ENCODE results near the gene STS.

- TF ChIP-seq, protein P1, sequence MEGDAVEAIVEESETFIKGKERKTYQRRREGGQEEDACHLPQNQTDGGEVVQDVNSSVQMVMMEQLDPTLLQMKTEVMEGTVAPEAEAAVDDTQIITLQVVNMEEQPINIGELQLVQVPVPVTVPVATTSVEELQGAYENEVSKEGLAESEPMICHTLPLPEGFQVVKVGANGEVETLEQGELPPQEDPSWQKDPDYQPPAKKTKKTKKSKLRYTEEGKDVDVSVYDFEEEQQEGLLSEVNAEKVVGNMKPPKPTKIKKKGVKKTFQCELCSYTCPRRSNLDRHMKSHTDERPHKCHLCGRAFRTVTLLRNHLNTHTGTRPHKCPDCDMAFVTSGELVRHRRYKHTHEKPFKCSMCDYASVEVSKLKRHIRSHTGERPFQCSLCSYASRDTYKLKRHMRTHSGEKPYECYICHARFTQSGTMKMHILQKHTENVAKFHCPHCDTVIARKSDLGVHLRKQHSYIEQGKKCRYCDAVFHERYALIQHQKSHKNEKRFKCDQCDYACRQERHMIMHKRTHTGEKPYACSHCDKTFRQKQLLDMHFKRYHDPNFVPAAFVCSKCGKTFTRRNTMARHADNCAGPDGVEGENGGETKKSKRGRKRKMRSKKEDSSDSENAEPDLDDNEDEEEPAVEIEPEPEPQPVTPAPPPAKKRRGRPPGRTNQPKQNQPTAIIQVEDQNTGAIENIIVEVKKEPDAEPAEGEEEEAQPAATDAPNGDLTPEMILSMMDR (conservative IDR thresholded peaks at IDR 0.05; ENCODE audit: low read depth, low read length): no peak
- TF ChIP-seq EZH2phosphoT487 (IDR thresholded peaks at IDR 0.05; ENCODE audit: borderline replicate concordance, low read length) (no peak), EZH2 (IDR thresholded peaks at IDR 0.05; ENCODE audit: low read length, unreplicated experiment) (no peak)
Observed at GRCh38 chrX:7119950-7120877, 27.3 kb upstream of the STS start.
